Endothelial cell of umbilical vein (primary cell): ENCODE measurements around the gene AADACL4. TPM values are rescaled to one million over a fixed set of nuclear protein-coding genes. Genes with fewer than 3 reads are reported as not detected.

Source experiments
- BruUV-seq: library from RNA; stranded (reverse); fragments of 400-500 nt; replicated peaks from 2 replicates; lab custom pipeline; 2021; lab: Mats Ljungman, UMichigan
- CTCF ChIA-PET: fragments of 300-600, 350-600 bp; sonication (Branson Sonifier 250); formaldehyde crosslinking; loops from one replicate; lab custom pipeline; 2021; ENCODE audit warnings: antibody characterized with exemption, inconsistent platforms; lab: Charles Lee
- POLR2A ChIA-PET: fragments of 300-600, 350-600 bp; sonication (Branson Sonifier 250); formaldehyde crosslinking; loops from one replicate; lab custom pipeline; 2021; ENCODE audit warnings: antibody characterized with exemption, inconsistent platforms; lab: Charles Lee
- DNase-seq: peaks from one replicate; pipeline ENCODE4 v3.0.0-alpha.2; 2011; ENCODE audit warnings: low read depth, low spot score
- FAIRE-seq: peaks from 2 replicates; lab custom pipeline; 2011; peaks lifted over from hg19 to GRCh38; lab: Jason Lieb, UNC
- H2AFZ ChIP-seq: 2 replicates; pipeline ENCODE4 v1.6.0; 2012; ENCODE audit warnings: low read depth, low read length, control low read depth, inconsistent platforms
- H3K27ac ChIP-seq: 2 replicates; pipeline ENCODE4 v1.5.1; 2011; ENCODE audit warnings: low read depth, mild to moderate bottlenecking, control low read depth, low read length, moderate library complexity; ENCODE audit not compliant: insufficient read depth
- H3K27me3 ChIP-seq, 2 experiments: 2 replicates each; pipeline versions ENCODE4 v1.6.0 to v1.6.1; 2011; ENCODE audit warnings: low read length in 2 of 2, mixed read lengths in 1 of 2; ENCODE audit not compliant: control insufficient read depth in 2 of 2, insufficient read depth in 2 of 2
- H3K36me3 ChIP-seq, 2 experiments: 2 replicates in 1 of 2; 3 replicates in 1 of 2; pipeline ENCODE4 v1.5.1; 2011; ENCODE audit warnings: low read length in 2 of 2, mild to moderate bottlenecking in 1 of 2, moderate library complexity in 1 of 2; ENCODE audit not compliant: control insufficient read depth in 2 of 2, insufficient read depth in 2 of 2; ENCODE audit errors: extremely low read depth in 1 of 2
- H3K4me1 ChIP-seq: 3 replicates; pipeline ENCODE4 v1.5.1; 2011; ENCODE audit warnings: mild to moderate bottlenecking, low read length; ENCODE audit not compliant: control insufficient read depth, insufficient read depth; ENCODE audit errors: extremely low read depth
- H3K4me2 ChIP-seq: 2 replicates; pipeline ENCODE4 v1.6.1; 2011; ENCODE audit warnings: low read length, control low read depth, mixed read lengths; ENCODE audit not compliant: insufficient read depth
- H3K4me3 ChIP-seq, 3 experiments: fragments of 200-600 bp in 1 of 3; sonication (generic), shearing (Covaris generic) in 1 of 3; replicated peaks in 1 of 3; 2 replicates each; pipeline ENCODE4 v1.5.1; 2011 to 2016; ENCODE audit warnings: control low read depth in 3 of 3, low read length in 3 of 3, mild to moderate bottlenecking in 2 of 3, inconsistent platforms in 1 of 3, low read depth in 1 of 3, moderate library complexity in 1 of 3; ENCODE audit not compliant: insufficient read depth in 1 of 3
- H3K79me2 ChIP-seq: 2 replicates; pipeline ENCODE4 v1.6.0; 2012; ENCODE audit warnings: low read length, inconsistent platforms; ENCODE audit not compliant: control insufficient read depth, insufficient read depth
- H3K9ac ChIP-seq: replicated peaks from 2 replicates; pipeline ENCODE3; 2011; ENCODE audit warnings: low read length, control low read depth; ENCODE audit not compliant: insufficient read depth; ENCODE audit errors: extremely low read depth
- H3K9me1 ChIP-seq: replicated peaks from 3 replicates; pipeline ENCODE4 v1.6.0; 2011; ENCODE audit warnings: mild to moderate bottlenecking, low read length; ENCODE audit not compliant: control insufficient read depth, insufficient read depth; ENCODE audit errors: extremely low read depth
- H3K9me3 ChIP-seq: replicated peaks from 2 replicates; pipeline ENCODE4 v1.5.1; 2012; ENCODE audit warnings: low read length, inconsistent platforms; ENCODE audit not compliant: control insufficient read depth, insufficient read depth
- H4K20me1 ChIP-seq: replicated peaks from 2 replicates; pipeline ENCODE3; 2011; ENCODE audit warnings: mild to moderate bottlenecking, low read length; ENCODE audit not compliant: control insufficient read depth, insufficient read depth; ENCODE audit errors: extremely low read depth
- CTCF ChIP-seq, 2 donors: IDR thresholded peaks; 1 replicate in 1 of 2; 2 replicates in 1 of 2; pipeline ENCODE4 v1.5.1; 2011; ENCODE audit warnings: low read length in 2 of 2, mild to moderate bottlenecking in 2 of 2, moderate library complexity in 2 of 2, control low read depth in 1 of 2, inconsistent platforms in 1 of 2, low read depth in 1 of 2; ENCODE audit not compliant: insufficient read depth in 1 of 2; ENCODE audit errors: extremely low read depth in 1 of 2
- EZH2 ChIP-seq: IDR thresholded peaks from 2 replicates; pipeline ENCODE4 v1.6.1; 2012; ENCODE audit warnings: borderline replicate concordance, low read depth, mild to moderate bottlenecking, moderate library complexity, low read length, inconsistent platforms; ENCODE audit not compliant: severe bottlenecking
- FOS ChIP-seq: IDR thresholded peaks from 2 replicates; pipeline ENCODE4 v1.6.1; 2011; ENCODE audit warnings: mild to moderate bottlenecking, low read length, moderate library complexity, borderline replicate concordance; ENCODE audit not compliant: insufficient read depth
- dilution Hi-C: fragments of 300-500 bp; cut with MboI; formaldehyde crosslinking; loops from one replicate; pipeline ENCODE4 v1.15.0; 2019; ENCODE audit warnings: low sequenced_read_pairs; ENCODE audit not compliant: extremely low pct_ligation_motif_present
- intact Hi-C: fragments of 100-400 bp; cut with micrococcal nuclease; formaldehyde crosslinking; loops from one replicate; pipeline ENCODE4 v1.10.0; 2022
- polyA plus RNA-seq, 4 experiments: library from polyadenylated mRNA; depleted of rRNA in 3 of 4; stranded (reverse) in 3 of 4; unstranded in 1 of 4; fragments of >200 nt; gene quantifications; 2 replicates each; pipeline versions ENCODE4 v1.2.1 to v1.2.3, GENCODE V29; 2011 to 2012; ENCODE audit warnings: missing spikeins in 1 of 4
- total RNA-seq: library from RNA; stranded (reverse); gene quantifications from 2 replicates; pipeline ENCODE4 v1.2.3, GENCODE V29; 2021

AADACL4 gene
- total and polyA plus RNA-seq, 2 donors (not counting 3 experiments of a cell fraction or from before 2014, with no cell fraction given): not detected

- dilution Hi-C loops: no loop called here
- Histone ChIP-seq H3K4me2 (no peak overlapping the region), H3K27ac (peak overlapping the region; percentile 57)
Measured at GRCh38 chr1:12600880-12601633, 42.8 kb upstream of the AADACL4 start.

More at GRCh38 chr1:12600880-12601633, 42.8 kb upstream of the AADACL4 start:
- TF ChIP-seq CTCF (IDR thresholded peaks at IDR 0.05; ENCODE audit: extremely low read depth in 1 of 2, insufficient read depth in 1 of 2, low read depth in 1 of 2, low read length in 2 of 2): peak; percentile 59
- no peak for TF ChIP-seq FOS
- TF ChIP-seq EZH2: no peak
- H3K27me3 ChIP-seq: no peaks in the 10 kb centered on the region
- no peaks in the 10 kb centered on the region for H3K79me2 ChIP-seq
- H3K36me3 ChIP-seq: no peaks in the 10 kb centered on the region
- ChIA-PET POLR2A (interaction anchor here (0.7 to 1.2 kb wide), 3 partner anchors 16 to 33 kb away, joined by 4 to 12 read pairs (median 4); no protein-coding TSS in a partner anchor), CTCF (interaction anchor here (0.9 to 4.6 kb wide), 8 partner anchors 17 to 326 kb away, joined by 3 to 112 read pairs (median 4); partner anchors contain the start of gene DHRS3)
- FAIRE-seq: peak; percentile 75
- intact Hi-C loops: no loop called here
- H3K4me3 ChIP-seq: no peak overlapping the region
- H3K9me3 ChIP-seq: no peaks in the 10 kb centered on the region
- H3K9ac ChIP-seq: no peak overlapping the region
- DNase-seq: peak; percentile 56
- H3K9me1 ChIP-seq: no peaks in the 10 kb centered on the region
- H4K20me1 ChIP-seq: no peaks in the 10 kb centered on the region
- no TSS peak for BruUV-seq
- no peak overlapping the region for H2AFZ ChIP-seq
- peaks cover 57% of the 10 kb centered on the region for H3K4me1 ChIP-seq
